ENCODE data around the gene CAPN1. TPM values are rescaled to one million over a fixed set of nuclear protein-coding genes. Genes with fewer than 3 reads are reported as not detected.

CAPN1 gene
- total and polyA plus RNA-seq, 2 of the 4 experiments (the other 2 are of a cell fraction), result 110 to 182 TPM

DNA sequence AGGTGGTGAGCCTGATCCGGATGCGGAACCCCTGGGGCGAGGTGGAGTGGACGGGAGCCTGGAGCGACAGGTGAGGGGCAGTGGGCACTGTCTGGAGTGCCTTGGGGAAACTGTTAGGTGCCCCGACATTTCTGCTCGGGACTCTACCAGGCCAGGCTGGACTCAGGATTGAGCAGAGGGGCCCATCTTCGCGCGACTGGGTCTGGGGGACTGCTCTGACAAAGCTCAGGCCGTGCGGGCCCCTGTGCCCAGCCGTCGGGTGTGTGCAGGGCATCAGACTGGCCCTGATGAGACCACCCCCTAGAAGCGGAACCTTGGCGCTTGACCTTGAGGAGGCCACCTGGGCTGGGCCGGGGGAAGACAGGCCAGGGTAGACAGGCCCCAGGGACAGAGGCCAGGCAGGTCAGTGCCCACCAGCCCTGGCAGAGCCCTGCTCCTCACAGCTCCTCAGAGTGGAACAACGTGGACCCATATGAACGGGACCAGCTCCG lies 6.3 kb downstream of the CAPN1 start:
- in situ Hi-C loops (cut with MboI; ENCODE audit: low sequenced_read_pairs), result no loop called here
- Histone ChIP-seq H2BK5ac (ENCODE audit: low read depth, low read length, poor library complexity, severe bottlenecking) (no peak overlapping the region), H3K4me1 (ENCODE audit: control insufficient read depth, insufficient read depth, low read length) (peaks cover 4% of the 10 kb centered on the region; the same call in 1 of the 2 replicates), H3K79me1 (ENCODE audit: low read depth in 1 of 2, low read length in 2 of 2) (peaks cover 27 to 57% of the 10 kb centered on the region in 2 experiments), H3K56ac (ENCODE audit: extremely low read depth, insufficient read depth, low read length) (no peak overlapping the region), H2BK20ac (ENCODE audit: low read depth, low read length) (no peak overlapping the region), H2BK15ac (ENCODE audit: low read depth, low read length) (no peak overlapping the region), H2BK120ac (ENCODE audit: low read depth, low read length) (no peak overlapping the region), H2AFZ (replicated peaks; ENCODE audit: low read length, poor library complexity) (no peak overlapping the region), H3K9ac (ENCODE audit: low read depth, low read length) (no peak overlapping the region), H3K4ac (ENCODE audit: low read depth, low read length) (no peak overlapping the region), H3K18ac (ENCODE audit: low read depth, low read length) (no peak overlapping the region), H4K8ac (ENCODE audit: low read depth in 2 of 2, low read length in 2 of 2) (no peak overlapping the region), H3K23ac (ENCODE audit: low read depth, low read length) (no peak overlapping the region), H3K9me3 (ENCODE audit: control insufficient read depth, insufficient read depth, low read length) (no peaks in the 10 kb centered on the region), H3K27me3 (ENCODE audit: control insufficient read depth, insufficient read depth, low read length) (no peaks in the 10 kb centered on the region), H2AK5ac (ENCODE audit: low read depth, low read length) (no peak overlapping the region), H2AK9ac (replicated peaks; ENCODE audit: low read depth, low read length, poor library complexity) (no peak overlapping the region), H3K36me3 (ENCODE audit: control insufficient read depth, insufficient read depth, low read length) (peaks cover 62% of the 10 kb centered on the region), H3K27ac (ENCODE audit: insufficient read depth, low read length) (no peak overlapping the region), H4K91ac (ENCODE audit: insufficient read depth, low read depth, low read length) (no peak overlapping the region), H3K4me2 (ENCODE audit: low read depth, low read length) (no peak overlapping the region), H4K20me1 (ENCODE audit: insufficient read depth, low read length) (peaks cover 9% of the 10 kb centered on the region), H4K5ac (ENCODE audit: low read depth, low read length) (no peak overlapping the region), H3K14ac (replicated peaks; ENCODE audit: low read depth, low read length) (no peak overlapping the region), H3K4me3 (ENCODE audit: insufficient read depth, low read depth, low read length) (no peak overlapping the region), H3K9me1 (ENCODE audit: insufficient read depth, low read length) (no peaks in the 10 kb centered on the region)
- TF ChIP-seq, protein P1, sequence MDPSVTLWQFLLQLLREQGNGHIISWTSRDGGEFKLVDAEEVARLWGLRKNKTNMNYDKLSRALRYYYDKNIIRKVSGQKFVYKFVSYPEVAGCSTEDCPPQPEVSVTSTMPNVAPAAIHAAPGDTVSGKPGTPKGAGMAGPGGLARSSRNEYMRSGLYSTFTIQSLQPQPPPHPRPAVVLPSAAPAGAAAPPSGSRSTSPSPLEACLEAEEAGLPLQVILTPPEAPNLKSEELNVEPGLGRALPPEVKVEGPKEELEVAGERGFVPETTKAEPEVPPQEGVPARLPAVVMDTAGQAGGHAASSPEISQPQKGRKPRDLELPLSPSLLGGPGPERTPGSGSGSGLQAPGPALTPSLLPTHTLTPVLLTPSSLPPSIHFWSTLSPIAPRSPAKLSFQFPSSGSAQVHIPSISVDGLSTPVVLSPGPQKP (IDR thresholded peaks at IDR 0.05; ENCODE audit: borderline replicate concordance, low read depth, low read length), result no peak
- TF ChIP-seq RCOR1 (IDR thresholded peaks at IDR 0.05; ENCODE audit: insufficient replicate concordance, low read length), result no peak
- TF ChIP-seq CHD1 (IDR thresholded peaks at IDR 0.05; ENCODE audit: low read depth, low read length), result no peak
- TF ChIP-seq NFE2L2 (IDR thresholded peaks at IDR 0.05; ENCODE audit: low read depth, low read length), result no peak
- no peak for TF ChIP-seq MAZ (IDR thresholded peaks at IDR 0.05; ENCODE audit: borderline replicate concordance, low read depth, low read length)
- TF ChIP-seq SMC3 (IDR thresholded peaks at IDR 0.05; ENCODE audit: low read depth, low read length), result no peak
- no peak for TF ChIP-seq FOS (IDR thresholded peaks at IDR 0.05; ENCODE audit: low read depth, low read length)
- TF ChIP-seq RFX5 (IDR thresholded peaks at IDR 0.05; ENCODE audit: low read depth, low read length), result no peak
- TF ChIP-seq MAFK (IDR thresholded peaks at IDR 0.05; ENCODE audit: low read depth, low read length), result no peak
- TF ChIP-seq, protein P2, sequence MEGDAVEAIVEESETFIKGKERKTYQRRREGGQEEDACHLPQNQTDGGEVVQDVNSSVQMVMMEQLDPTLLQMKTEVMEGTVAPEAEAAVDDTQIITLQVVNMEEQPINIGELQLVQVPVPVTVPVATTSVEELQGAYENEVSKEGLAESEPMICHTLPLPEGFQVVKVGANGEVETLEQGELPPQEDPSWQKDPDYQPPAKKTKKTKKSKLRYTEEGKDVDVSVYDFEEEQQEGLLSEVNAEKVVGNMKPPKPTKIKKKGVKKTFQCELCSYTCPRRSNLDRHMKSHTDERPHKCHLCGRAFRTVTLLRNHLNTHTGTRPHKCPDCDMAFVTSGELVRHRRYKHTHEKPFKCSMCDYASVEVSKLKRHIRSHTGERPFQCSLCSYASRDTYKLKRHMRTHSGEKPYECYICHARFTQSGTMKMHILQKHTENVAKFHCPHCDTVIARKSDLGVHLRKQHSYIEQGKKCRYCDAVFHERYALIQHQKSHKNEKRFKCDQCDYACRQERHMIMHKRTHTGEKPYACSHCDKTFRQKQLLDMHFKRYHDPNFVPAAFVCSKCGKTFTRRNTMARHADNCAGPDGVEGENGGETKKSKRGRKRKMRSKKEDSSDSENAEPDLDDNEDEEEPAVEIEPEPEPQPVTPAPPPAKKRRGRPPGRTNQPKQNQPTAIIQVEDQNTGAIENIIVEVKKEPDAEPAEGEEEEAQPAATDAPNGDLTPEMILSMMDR (conservative IDR thresholded peaks at IDR 0.05; ENCODE audit: low read depth, low read length), result no peak
- no peak for TF ChIP-seq RAD21 (IDR thresholded peaks at IDR 0.05; ENCODE audit: low read length)
- TF ChIP-seq POLR2A (IDR thresholded peaks at IDR 0.05; ENCODE audit: low read depth, low read length), result no peak
- TF ChIP-seq, protein P3, sequence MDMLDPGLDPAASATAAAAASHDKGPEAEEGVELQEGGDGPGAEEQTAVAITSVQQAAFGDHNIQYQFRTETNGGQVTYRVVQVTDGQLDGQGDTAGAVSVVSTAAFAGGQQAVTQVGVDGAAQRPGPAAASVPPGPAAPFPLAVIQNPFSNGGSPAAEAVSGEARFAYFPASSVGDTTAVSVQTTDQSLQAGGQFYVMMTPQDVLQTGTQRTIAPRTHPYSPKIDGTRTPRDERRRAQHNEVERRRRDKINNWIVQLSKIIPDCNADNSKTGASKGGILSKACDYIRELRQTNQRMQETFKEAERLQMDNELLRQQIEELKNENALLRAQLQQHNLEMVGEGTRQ (IDR thresholded peaks at IDR 0.05; ENCODE audit: low read depth, low read length), result no peak
- no peak for TF ChIP-seq BHLHE40 (IDR thresholded peaks at IDR 0.05; ENCODE audit: low read depth, low read length)
- intact Hi-C loops (cut with micrococcal nuclease), result no loop called here
- ATAC-seq (ENCODE audit: low read depth), result no peak
- dilution Hi-C loops (cut with HindIII; ENCODE audit: low sequenced_read_pairs, unreplicated experiment), result no loop called here
- 99% methylated on average over 11 of the region's 20 CpGs; no CpG with 5 or more reads in 1 of the 2 experiments for WGBS, 2 experiments (ENCODE audit: extremely low coverage in 2 of 2, insufficient read length in 1 of 2)
- ChIA-PET CTCF (interaction anchor here (0.6 kb wide), 1 partner anchor 55 kb away, joined by 3 read pairs; no protein-coding TSS in a partner anchor), POLR2A (ENCODE audit: unreplicated experiment) (no interaction called here)
- no peak for DNase-seq
- BruUV-seq (replicated peaks), result no TSS peak
